Renal pelvis (tissue), 4 donors: Measurements from ENCODE around the gene TRIM46. TPM values are rescaled to one million over a fixed set of nuclear protein-coding genes. Genes with fewer than 3 reads are reported as not detected.
"Not testable (repeated sequence)": the region's sequence is repeated elsewhere in the genome, so short reads cannot be mapped to it uniquely, and the experiment has no call there.

Experiments used
- DNase-seq: peaks from one replicate; pipeline ENCODE4 v3.0.0-alpha.2; 2013
- polyA plus RNA-seq, 3 donors: library from polyadenylated mRNA; unstranded; fragments of 120-200 nt; gene quantifications; one replicate each; pipeline ENCODE4 v1.2.1, GENCODE V29; 2013; ENCODE audit not compliant: insufficient read length in 3 of 3

The TRIM46 gene
- polyA plus RNA-seq, 3 donors = 3.8 to 5.8 (median 5.8) TPM

GRCh38 chr1:155202198-155202597 lies 28.5 kb downstream of the TRIM46 start:
- DNase-seq = no peak

- DNase-seq = no peak
Observed at GRCh38 chr1:155202731-155203515, 29.3 kb downstream of the TRIM46 start.

- no peak for DNase-seq
Observed at GRCh38 chr1:155205035-155205434, 31.4 kb downstream of the TRIM46 start.

- DNase-seq = no peak
Observed at GRCh38 chr1:155205969-155206593, 32.4 kb downstream of the TRIM46 start.

GRCh38 chr1:155206891-155207805 lies 33.5 kb downstream of the TRIM46 start:
- peak; percentile 82 for DNase-seq

- DNase-seq = peak; percentile 54
Observed at GRCh38 chr1:155207806-155208540, 34.3 kb downstream of the TRIM46 start, which contains the start of gene THBS3. Gene THBS3 (minus strand): TSS chr1:155207897. CDS start chr1:155207876, 21 bp downstream.

GRCh38 chr1:155208541-155209311 lies 35.1 kb downstream of the TRIM46 start, which contains the start of gene MTX1:
Gene MTX1 (plus strand): TSS chr1:155208695. CDS start chr1:155208805, 110 bp downstream.
- peak; percentile 92 for DNase-seq

- DNase-seq = no peak
Observed at GRCh38 chr1:155209312-155209721, 35.7 kb downstream of the TRIM46 start.

- DNase-seq = no peak
Observed at GRCh38 chr1:155210314-155211104, 36.9 kb downstream of the TRIM46 start.

- DNase-seq = not testable (repeated sequence)
Observed at GRCh38 chr1:155211381-155212050, 37.9 kb downstream of the TRIM46 start.

GRCh38 chr1:155212051-155212440 lies 38.4 kb downstream of the TRIM46 start:
- DNase-seq = not testable (repeated sequence)

- DNase-seq = not testable (repeated sequence)
Observed at GRCh38 chr1:155214702-155215101, 41.1 kb downstream of the TRIM46 start.

GRCh38 chr1:155218854-155219591 lies 45.4 kb downstream of the TRIM46 start:
- DNase-seq = peak; percentile 92

- DNase-seq = peak; percentile 58
Observed at GRCh38 chr1:155219592-155220031, 46.0 kb downstream of the TRIM46 start.

GRCh38 chr1:155220211-155220965 lies 46.7 kb downstream of the TRIM46 start:
- not testable (repeated sequence) for DNase-seq

- DNase-seq = no peak
Observed at GRCh38 chr1:155223047-155223446, 49.4 kb downstream of the TRIM46 start.

- DNase-seq = not testable (repeated sequence)
Observed at GRCh38 chr1:155225404-155225759, 51.7 kb downstream of the TRIM46 start.
